ENCODE results near the gene MRRF.

- TF ChIP-seq POLR2AphosphoS5 (IDR thresholded peaks at IDR 0.05; ENCODE audit: borderline replicate concordance, low read depth, low read length) (no peak), EZH2 (IDR thresholded peaks at IDR 0.05) (no peak)
These were observed 102.4 kb downstream of the MRRF start for GRCh38 chr9:122367065-122367464.
